Nephron (organoid): Measurements from ENCODE around the gene FLOT2.
"Not testable (repeated sequence)": the region's sequence is repeated elsewhere in the genome, so short reads cannot be mapped to it uniquely, and the experiment has no call there.

Experiments used
- H3K27ac Mint-ChIP-seq, 3 experiments: 2 replicates each; pipeline ENCODE4 v1.8.0; 2020; ENCODE audit warnings: mixed read lengths in 3 of 3, mild to moderate bottlenecking in 2 of 3, moderate library complexity in 1 of 3
- H3K27me3 Mint-ChIP-seq: 2 replicates; pipeline ENCODE4 v1.8.0; 2021; ENCODE audit warnings: low read depth, mild to moderate bottlenecking, moderate library complexity, mixed read lengths
- H3K36me3 Mint-ChIP-seq: 2 replicates; pipeline ENCODE4 v1.8.0; 2020; ENCODE audit warnings: low read depth, mixed read lengths
- H3K4me1 Mint-ChIP-seq: 2 replicates; pipeline ENCODE4 v1.8.0; 2020; ENCODE audit warnings: mixed read lengths
- H3K4me3 Mint-ChIP-seq, 3 experiments: 2 replicates each; pipeline ENCODE4 v1.8.0; 2020; ENCODE audit warnings: mild to moderate bottlenecking in 3 of 3, mixed read lengths in 3 of 3, moderate library complexity in 2 of 3
- H3K9me3 Mint-ChIP-seq: 2 replicates; pipeline ENCODE4 v1.8.0; 2020; ENCODE audit warnings: mixed read lengths
- TF ChIP-seq, protein P1 (sequence below), 3 experiments: fragments of 200-600 bp; sonication (generic); IDR thresholded peaks; one replicate each; pipeline ENCODE4 v1.5.0; 2021; ENCODE audit warnings: antibody characterized with exemption in 3 of 3; ENCODE audit not compliant: unreplicated experiment in 3 of 3

FLOT2 gene

DNA sequence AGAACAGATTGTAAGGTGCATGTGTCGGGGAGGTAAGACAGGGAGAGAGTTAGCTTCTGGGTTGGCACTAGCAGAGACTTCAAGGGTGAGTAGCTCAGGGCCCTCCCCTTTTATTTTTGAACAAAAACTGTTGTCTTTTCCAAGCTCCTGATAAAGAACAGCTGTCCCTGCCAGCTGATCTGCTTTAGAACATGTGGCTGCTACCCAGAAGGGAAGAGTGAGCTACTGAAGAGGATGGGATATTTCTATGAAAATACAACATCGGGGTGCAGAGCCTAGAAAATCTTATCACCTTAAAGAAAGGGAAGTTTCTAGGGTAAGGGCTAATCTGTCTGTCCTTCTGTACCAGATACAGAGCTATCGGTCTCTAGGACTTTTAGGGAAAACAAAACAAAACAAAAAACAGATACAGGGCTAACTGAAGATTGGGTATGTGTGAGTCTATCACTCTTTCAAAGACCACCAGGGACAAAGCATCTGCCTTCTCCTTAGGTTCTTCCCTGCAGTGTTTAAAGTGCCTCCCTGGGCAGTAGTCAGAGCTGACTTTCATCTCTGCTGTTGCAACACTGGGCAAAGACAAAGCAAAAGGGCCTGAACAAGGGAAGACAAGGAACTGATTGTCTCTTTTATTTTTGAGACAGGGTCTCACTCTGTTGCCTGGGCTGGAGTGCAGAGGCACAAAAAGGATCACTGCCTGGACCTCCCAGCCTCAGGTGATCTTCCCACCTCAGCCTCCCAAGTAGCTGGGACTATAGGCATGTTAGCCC, 10.4 kb upstream of the FLOT2 start:
- Mint-ChIP-seq H3K4me1 (peaks cover 22% of the 10 kb centered on the region), H3K36me3 (peaks cover 57% of the 10 kb centered on the region), H3K27me3 (no peaks in the 10 kb centered on the region), H3K4me3 (no peak overlapping the region), H3K9me3 (no peaks in the 10 kb centered on the region), H3K27ac (peak overlapping the region; percentile 58 to 70 (median 67))
- TF ChIP-seq, protein P1, sequence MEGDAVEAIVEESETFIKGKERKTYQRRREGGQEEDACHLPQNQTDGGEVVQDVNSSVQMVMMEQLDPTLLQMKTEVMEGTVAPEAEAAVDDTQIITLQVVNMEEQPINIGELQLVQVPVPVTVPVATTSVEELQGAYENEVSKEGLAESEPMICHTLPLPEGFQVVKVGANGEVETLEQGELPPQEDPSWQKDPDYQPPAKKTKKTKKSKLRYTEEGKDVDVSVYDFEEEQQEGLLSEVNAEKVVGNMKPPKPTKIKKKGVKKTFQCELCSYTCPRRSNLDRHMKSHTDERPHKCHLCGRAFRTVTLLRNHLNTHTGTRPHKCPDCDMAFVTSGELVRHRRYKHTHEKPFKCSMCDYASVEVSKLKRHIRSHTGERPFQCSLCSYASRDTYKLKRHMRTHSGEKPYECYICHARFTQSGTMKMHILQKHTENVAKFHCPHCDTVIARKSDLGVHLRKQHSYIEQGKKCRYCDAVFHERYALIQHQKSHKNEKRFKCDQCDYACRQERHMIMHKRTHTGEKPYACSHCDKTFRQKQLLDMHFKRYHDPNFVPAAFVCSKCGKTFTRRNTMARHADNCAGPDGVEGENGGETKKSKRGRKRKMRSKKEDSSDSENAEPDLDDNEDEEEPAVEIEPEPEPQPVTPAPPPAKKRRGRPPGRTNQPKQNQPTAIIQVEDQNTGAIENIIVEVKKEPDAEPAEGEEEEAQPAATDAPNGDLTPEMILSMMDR (IDR thresholded peaks at IDR 0.05; ENCODE audit: unreplicated experiment in 3 of 3): no peak

DNA sequence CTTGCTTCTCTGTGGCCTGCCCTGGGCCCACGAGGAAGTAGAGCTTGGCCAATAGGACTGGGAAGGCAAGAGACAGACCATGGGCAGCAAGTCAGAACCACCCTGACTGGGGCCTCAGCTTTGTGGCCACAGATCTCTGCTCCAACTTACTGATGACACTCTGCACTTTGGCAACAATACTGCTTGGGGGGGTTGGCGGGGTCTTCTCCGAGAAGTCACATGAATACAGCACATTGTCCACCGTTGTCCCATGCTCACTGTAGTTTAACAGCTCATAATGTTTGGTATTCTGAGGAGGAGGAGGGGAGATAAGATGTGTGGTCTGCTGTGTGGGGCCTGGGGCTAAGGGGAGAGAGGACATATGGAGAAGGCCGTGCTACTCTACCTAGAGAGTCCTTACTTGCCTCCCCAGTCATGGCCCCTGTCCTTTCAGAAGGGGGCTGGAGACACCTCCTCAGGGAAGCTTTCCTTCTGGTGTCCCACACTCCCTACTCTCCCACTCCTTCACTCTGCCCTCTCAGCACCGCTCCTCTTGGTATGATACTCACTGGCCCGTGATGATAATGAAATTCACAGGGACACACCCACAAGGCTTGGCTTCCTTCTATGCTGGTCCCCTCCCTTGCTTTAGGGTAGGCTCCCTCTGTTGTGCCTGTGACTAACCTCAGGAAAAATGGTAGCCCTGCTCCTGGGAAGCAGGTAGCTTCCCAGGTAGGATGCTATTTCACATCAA, 9.3 kb upstream of the FLOT2 start:
- H3K4me3 Mint-ChIP-seq: no peak overlapping the region
- peak overlapping the region; percentile 7 to 70 (median 58) for H3K27ac Mint-ChIP-seq
- H3K27me3 Mint-ChIP-seq: peaks cover 4% of the 10 kb centered on the region
- TF ChIP-seq, protein P1 (IDR thresholded peaks at IDR 0.05; ENCODE audit: unreplicated experiment in 3 of 3): no peak
- peaks cover 51% of the 10 kb centered on the region for H3K36me3 Mint-ChIP-seq
- no peaks in the 10 kb centered on the region for H3K9me3 Mint-ChIP-seq
- H3K4me1 Mint-ChIP-seq: peaks cover 27% of the 10 kb centered on the region

DNA sequence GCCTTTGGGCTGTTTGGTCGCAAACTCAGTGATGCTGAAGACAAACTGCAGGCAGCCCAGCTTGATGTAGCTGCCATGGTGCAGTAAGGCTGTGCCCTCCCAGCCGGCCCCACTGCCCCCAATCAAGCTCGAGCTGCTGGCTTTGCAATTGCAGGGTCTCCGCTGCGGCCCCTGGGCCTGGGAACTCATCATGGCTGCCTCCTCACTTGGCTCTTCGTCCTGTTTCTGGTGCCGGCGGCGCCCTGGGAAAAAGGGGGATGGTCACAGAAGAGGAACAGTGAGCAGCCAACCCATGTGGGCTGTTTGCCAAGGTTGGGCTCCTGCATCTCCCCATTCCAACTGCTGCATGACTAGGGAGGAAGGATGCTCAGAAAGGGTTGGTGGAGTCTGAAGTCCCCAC, 8.7 kb upstream of the FLOT2 start:
- TF ChIP-seq, protein P1 (IDR thresholded peaks at IDR 0.05; ENCODE audit: unreplicated experiment in 3 of 3): no peak
- H3K4me1 Mint-ChIP-seq: peaks cover 31% of the 10 kb centered on the region
- peaks cover 51% of the 10 kb centered on the region for H3K36me3 Mint-ChIP-seq
- no peak overlapping the region for H3K27ac Mint-ChIP-seq
- H3K4me3 Mint-ChIP-seq: no peak overlapping the region
- H3K9me3 Mint-ChIP-seq: no peaks in the 10 kb centered on the region
- peaks cover 5% of the 10 kb centered on the region for H3K27me3 Mint-ChIP-seq

DNA sequence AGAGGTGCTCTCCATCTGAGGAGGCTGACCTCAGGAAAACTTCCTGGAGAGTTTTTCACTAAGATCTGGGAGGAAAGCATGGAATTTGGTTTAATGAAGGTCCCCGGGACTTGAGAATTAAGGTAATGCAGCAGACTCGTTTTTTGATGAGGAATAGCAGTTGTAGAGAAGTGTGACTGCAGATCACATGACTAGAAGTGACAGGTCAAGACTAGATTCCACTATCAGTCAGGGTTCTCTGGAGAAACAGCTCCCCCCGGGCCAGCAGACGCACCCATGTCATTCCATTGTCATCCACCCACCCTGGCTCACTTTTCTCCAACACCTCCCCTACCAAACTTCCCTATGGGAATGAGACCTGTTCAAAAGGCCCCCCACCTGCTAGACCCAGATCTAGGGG, 7.3 kb upstream of the FLOT2 start:
- Mint-ChIP-seq H3K9me3 (no peaks in the 10 kb centered on the region), H3K36me3 (peaks cover 44% of the 10 kb centered on the region), H3K27me3 (peaks cover 5% of the 10 kb centered on the region), H3K4me1 (peaks cover 31% of the 10 kb centered on the region), H3K4me3 (peak overlapping the region in 1 of 3 experiments; percentile 11), H3K27ac (no peak overlapping the region)
- TF ChIP-seq, protein P1 (IDR thresholded peaks at IDR 0.05; ENCODE audit: unreplicated experiment in 3 of 3): no peak

DNA sequence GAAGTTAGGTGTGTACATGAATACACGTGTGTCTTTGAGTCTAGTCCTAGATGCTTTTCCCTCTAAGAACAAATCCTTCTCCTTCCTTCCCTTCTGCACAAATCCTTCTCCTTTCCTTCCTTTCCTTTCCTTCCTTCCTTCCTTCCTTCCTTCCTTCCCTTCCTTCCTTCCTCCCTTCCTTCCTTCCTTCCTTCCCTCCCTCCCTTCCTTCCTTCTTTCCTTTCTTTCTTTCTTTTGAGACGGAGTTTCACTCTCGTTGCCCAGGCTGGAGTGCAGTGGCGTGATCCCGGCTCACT, 6.0 kb upstream of the FLOT2 start:
- not testable (repeated sequence) for H3K27me3 Mint-ChIP-seq, H3K9me3 Mint-ChIP-seq
- Mint-ChIP-seq H3K36me3 (peaks cover 35% of the 10 kb centered on the region), H3K4me1 (peaks cover 26% of the 10 kb centered on the region), H3K4me3 (peak overlapping the region; percentile 82 to 89 (median 86)), H3K27ac (peak overlapping the region in 2 of 3 experiments; percentile 70 to 83)

DNA sequence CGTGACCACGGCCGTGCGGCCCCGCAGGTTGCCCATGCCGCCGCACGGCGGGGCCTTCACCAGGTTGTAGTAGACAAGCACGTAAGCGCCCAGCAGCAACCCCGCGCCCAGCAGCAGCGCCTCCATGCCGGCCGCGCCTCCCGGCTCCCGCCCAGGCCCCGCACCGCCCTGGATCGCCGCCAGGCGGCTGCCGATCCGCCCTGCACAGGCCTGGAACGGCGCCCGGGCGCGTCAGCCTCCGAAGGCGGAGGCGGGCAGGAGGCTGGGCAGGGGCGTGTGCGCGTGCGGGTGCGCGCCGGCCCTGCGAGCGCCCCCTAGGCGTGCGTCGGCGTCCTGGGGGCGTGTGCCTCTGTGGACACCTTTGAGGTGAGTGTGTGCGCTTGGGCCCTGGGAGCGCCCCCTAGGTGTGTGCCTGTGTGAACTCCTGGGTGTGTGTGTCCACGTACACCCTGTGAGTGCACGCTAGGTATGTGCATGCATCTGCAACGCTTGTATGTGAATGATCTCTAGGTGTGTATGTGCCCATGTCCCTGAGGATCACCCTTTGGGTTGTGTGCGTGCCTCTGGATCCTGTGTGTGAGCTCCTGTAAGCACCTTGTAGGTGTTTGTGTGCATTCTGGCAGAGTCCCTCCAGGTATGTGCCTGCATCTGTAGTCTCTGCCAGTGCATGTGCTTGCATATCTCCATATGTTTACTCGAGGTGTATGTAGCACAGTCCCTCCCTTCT, 5.4 kb upstream of the FLOT2 start, which contains the start of gene DHRS13:
DHRS13 (minus strand) TSS at position 261 of the 727 bp plus-strand sequence; CDS start at position 126, 135 bp downstream.
- Mint-ChIP-seq H3K9me3 (no peaks in the 10 kb centered on the region), H3K27me3 (peaks cover 5% of the 10 kb centered on the region), H3K4me3 (peak within 1 kb of the TSS; percentile 86 to 89 (median 88)), H3K36me3 (peaks cover 34% of the 10 kb centered on the region), H3K4me1 (peaks cover 24% of the 10 kb centered on the region), H3K27ac (peak within 1 kb of the TSS in 2 of 3 experiments; percentile 87 to 94)
- TF ChIP-seq, protein P1 (IDR thresholded peaks at IDR 0.05; ENCODE audit: unreplicated experiment in 3 of 3): peak; percentile 87 to 98 (median 97)
